Left lung (tissue), 10 donors: ENCODE data around the gene PADI2. TPM values are rescaled to one million over a fixed set of nuclear protein-coding genes. Genes with fewer than 3 reads are reported as not detected.

Experiments
- ATAC-seq: fragments of 200-7000 bp; cut with Tn5 transposase; one replicate; pipeline ENCODE4 v1.9.1; 2020; ENCODE audit warnings: moderate library complexity
- DNase-seq, 4 donors: peaks; one replicate each; pipeline ENCODE4 v3.0.0-alpha.2; 2013 to 2020
- H3K27ac ChIP-seq, 2 donors: fragments of 200-600 bp; sonication (generic) in 1 of 2; one replicate each; pipeline versions ENCODE4 v1.5.0 to v1.8.0; 2020 to 2021
- H3K27me3 ChIP-seq, 2 donors: fragments of 200-600 bp; sonication (generic) in 1 of 2; one replicate each; pipeline versions ENCODE4 v1.5.0 to v1.8.0; 2020 to 2021
- H3K36me3 ChIP-seq, 2 donors: fragments of 200-600 bp; sonication (generic) in 1 of 2; one replicate each; pipeline versions ENCODE4 v1.5.0 to v1.8.0; 2020 to 2021
- H3K4me1 ChIP-seq, 2 donors: fragments of 200-600 bp; one replicate each; pipeline ENCODE4 v1.8.0; 2021
- H3K4me3 ChIP-seq, 2 donors: fragments of 200-600 bp; sonication (generic) in 1 of 2; one replicate each; pipeline versions ENCODE4 v1.5.0 to v1.8.0; 2020 to 2021; ENCODE audit warnings: mild to moderate bottlenecking in 1 of 2
- H3K9me3 ChIP-seq, 2 donors: fragments of 200-600 bp; sonication (generic) in 1 of 2; one replicate each; pipeline versions ENCODE4 v1.5.0 to v1.8.0; 2020 to 2021
- intact Hi-C, 2 donors: fragments of 100-400 bp; cut with DNase I; formaldehyde crosslinking; loops; one replicate each; pipeline versions ENCODE4 v1.11.2 to v1.14.2; 2022
- polyA plus RNA-seq, 6 donors: library from polyadenylated mRNA; unstranded; fragments of 120-200 nt; gene quantifications; one replicate each; pipeline ENCODE4 v1.2.1, GENCODE V29; 2013; ENCODE audit not compliant: insufficient read length in 6 of 6
- total RNA-seq, 2 donors: library from RNA; stranded (reverse); fragmentation: NEBNext Ultra II Directional; extraction: Animal tissue kit (Norgen Biotek cat#: 25700); gene quantifications; one replicate each; pipeline ENCODE4 v1.2.1, GENCODE V29; 2021
- TF ChIP-seq, protein P1 (sequence below), 2 donors: fragments of 200-600 bp; sonication (generic) in 1 of 2; IDR thresholded peaks; one replicate each; pipeline versions ENCODE4 v1.5.0 to v1.8.0; 2021; ENCODE audit warnings: antibody characterized with exemption in 2 of 2
- donor health status: DM: no; HTN: yes; CAD: no.
- donor health status: DM: no; HTN: no; CAD: no.

Gene PADI2
- total and polyA plus RNA-seq, 8 donors = 2.2 to 35.4 (median 10.6) TPM

DNA sequence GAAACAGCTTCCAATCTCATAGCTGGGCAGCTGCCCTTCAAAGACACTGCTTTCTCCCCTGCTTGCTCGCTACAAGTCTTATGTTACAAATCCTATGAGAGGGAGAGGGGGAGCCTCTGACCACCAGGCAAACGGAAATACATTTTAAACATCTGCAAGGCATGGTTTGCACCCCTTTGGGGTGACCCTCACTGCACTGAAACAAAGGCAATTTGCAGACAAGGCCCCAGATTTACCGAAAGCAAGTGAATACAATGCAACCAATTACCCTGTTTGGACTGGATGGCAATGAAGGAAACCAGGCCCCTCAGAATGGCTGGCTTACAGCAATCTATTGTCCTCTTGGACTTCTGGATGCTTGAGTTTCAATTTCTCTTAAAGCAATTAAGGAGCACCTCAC, 95.7 kb downstream of the PADI2 start:
- no peaks in the 10 kb centered on the region for H3K9me3 ChIP-seq
- ATAC-seq (no peak), DNase-seq (no peak)
- peaks cover 11 to 30% of the 10 kb centered on the region in 2 donors for H3K4me1 ChIP-seq
- H3K27me3 ChIP-seq = no peaks in the 10 kb centered on the region
- H3K27ac ChIP-seq = no peak overlapping the region
- H3K36me3 ChIP-seq = peaks cover under 1 to 100% of the 10 kb centered on the region in 2 donors
- H3K4me3 ChIP-seq = no peak overlapping the region
- intact Hi-C loops = no loop called here
- TF ChIP-seq, protein P1, sequence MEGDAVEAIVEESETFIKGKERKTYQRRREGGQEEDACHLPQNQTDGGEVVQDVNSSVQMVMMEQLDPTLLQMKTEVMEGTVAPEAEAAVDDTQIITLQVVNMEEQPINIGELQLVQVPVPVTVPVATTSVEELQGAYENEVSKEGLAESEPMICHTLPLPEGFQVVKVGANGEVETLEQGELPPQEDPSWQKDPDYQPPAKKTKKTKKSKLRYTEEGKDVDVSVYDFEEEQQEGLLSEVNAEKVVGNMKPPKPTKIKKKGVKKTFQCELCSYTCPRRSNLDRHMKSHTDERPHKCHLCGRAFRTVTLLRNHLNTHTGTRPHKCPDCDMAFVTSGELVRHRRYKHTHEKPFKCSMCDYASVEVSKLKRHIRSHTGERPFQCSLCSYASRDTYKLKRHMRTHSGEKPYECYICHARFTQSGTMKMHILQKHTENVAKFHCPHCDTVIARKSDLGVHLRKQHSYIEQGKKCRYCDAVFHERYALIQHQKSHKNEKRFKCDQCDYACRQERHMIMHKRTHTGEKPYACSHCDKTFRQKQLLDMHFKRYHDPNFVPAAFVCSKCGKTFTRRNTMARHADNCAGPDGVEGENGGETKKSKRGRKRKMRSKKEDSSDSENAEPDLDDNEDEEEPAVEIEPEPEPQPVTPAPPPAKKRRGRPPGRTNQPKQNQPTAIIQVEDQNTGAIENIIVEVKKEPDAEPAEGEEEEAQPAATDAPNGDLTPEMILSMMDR (IDR thresholded peaks at IDR 0.05) = no peak

DNA sequence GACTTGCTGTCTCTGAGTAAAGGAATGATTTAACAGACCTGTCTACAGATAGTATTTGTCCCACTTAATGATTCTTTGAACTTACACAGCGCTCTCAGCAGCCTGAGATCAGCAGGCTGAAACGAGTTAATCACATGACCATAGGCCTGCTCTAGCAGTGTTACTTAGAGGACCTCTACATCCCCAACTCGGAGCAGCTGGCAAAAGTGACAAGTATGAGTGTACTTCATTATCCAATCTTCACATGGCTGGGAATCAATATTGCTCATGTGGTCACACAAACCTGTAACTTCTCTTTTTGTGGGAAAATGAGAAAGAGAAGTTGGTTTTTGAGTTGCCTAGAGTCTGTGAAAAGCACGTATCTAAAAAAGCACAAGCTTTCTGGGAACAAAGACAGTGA, 96.1 kb downstream of the PADI2 start:
- DNase-seq (no peak), ATAC-seq (no peak)
- Histone ChIP-seq H3K27ac (no peak overlapping the region), H3K36me3 (peaks cover 6 to 100% of the 10 kb centered on the region in 2 donors), H3K9me3 (no peaks in the 10 kb centered on the region), H3K27me3 (no peaks in the 10 kb centered on the region), H3K4me1 (peaks cover 9 to 25% of the 10 kb centered on the region in 2 donors), H3K4me3 (no peak overlapping the region)
- TF ChIP-seq, protein P1 (IDR thresholded peaks at IDR 0.05) = no peak
- intact Hi-C loops = no loop called here

DNA sequence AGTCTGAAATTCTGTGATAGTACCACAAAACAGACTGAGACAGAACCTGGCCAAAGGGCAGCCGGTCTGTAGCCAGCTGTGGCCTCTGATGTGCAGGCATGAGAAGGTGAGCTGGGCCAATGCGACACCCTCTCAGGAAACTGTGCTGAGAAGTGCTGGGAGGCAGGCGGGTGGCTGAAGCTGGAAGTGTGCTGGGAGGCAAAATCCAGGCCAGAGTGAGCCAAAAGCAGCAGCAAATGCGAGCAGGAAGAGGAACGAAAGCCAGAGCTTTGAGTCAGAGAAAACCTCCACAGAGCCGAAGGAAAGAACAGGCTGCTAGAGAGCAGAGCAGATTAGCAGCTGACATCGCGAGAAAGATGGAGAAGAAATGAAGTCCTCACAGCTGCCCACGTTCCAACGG, 97.4 kb downstream of the PADI2 start:
- Histone ChIP-seq H3K27me3 (no peaks in the 10 kb centered on the region), H3K27ac (no peak overlapping the region), H3K9me3 (no peaks in the 10 kb centered on the region), H3K36me3 (peaks cover 7 to 96% of the 10 kb centered on the region in 2 donors), H3K4me1 (peaks cover 0 to 13% of the 10 kb centered on the region in 2 donors), H3K4me3 (no peak overlapping the region)
- intact Hi-C loops = no loop called here
- no peak for ATAC-seq
- no peak for DNase-seq
- TF ChIP-seq, protein P1 (IDR thresholded peaks at IDR 0.05) = no peak

DNA sequence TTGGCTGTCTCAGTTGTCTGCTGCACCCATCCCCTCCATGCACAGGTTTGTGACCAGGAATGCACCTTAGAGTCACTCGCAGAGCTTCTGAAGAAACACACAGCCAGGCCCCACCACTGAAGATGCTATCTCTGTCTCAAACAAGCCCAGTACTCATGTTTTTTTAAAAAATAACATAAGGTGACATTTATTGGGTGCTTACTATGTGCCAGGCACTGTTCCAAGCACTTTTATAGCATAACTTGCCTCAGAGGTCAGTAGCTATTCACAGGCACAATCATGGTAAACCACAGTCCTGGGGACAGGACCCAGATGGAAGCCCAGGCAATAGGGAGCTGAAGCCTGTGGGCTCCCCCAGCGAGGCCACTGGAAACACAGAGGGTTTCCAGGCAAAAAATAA, 98.7 kb downstream of the PADI2 start:
- Histone ChIP-seq H3K27me3 (no peaks in the 10 kb centered on the region), H3K36me3 (peaks cover 7 to 82% of the 10 kb centered on the region in 2 donors), H3K9me3 (no peaks in the 10 kb centered on the region), H3K4me1 (peaks cover 0 to 17% of the 10 kb centered on the region in 2 donors), H3K4me3 (no peak overlapping the region), H3K27ac (no peak overlapping the region)
- TF ChIP-seq, protein P1 (IDR thresholded peaks at IDR 0.05) = no peak
- intact Hi-C loops = no loop called here
- DNase-seq (no peak), ATAC-seq (no peak)

DNA sequence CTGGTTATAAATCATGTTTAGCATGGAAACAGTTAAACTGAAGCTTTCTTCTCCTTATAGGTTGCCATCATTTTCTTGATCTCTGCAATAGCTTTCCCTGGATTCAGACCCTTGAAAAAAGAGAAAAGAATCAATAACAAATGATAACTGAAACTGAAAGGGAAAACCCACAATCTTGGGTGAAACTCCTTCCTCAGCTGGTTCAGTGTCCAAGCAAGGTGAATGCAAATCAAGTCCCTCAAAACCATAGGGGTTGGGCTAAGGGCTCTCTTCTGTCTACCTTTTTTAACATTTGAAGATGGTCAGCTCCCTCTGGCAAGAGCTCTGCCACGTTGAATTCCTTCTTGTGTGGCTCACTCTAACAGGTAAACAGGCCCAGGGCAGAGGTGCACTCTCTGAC, 100.4 kb downstream of the PADI2 start:
- DNase-seq = no peak
- Histone ChIP-seq H3K4me1 (peaks cover 0 to 25% of the 10 kb centered on the region in 2 donors), H3K9me3 (no peaks in the 10 kb centered on the region), H3K27me3 (no peaks in the 10 kb centered on the region), H3K4me3 (no peak overlapping the region), H3K36me3 (peaks cover 7 to 65% of the 10 kb centered on the region in 2 donors), H3K27ac (no peak overlapping the region)
- intact Hi-C loops = no loop called here
- no peak for ATAC-seq
- TF ChIP-seq, protein P1 (IDR thresholded peaks at IDR 0.05) = no peak
